ENCODE measurements around the gene KRTAP17-1. TPM values are rescaled to one million over a fixed set of nuclear protein-coding genes. Genes with fewer than 3 reads are reported as not detected.

Gene KRTAP17-1
- total RNA-seq, 2 donors from 2014 or later: not detected

DNA sequence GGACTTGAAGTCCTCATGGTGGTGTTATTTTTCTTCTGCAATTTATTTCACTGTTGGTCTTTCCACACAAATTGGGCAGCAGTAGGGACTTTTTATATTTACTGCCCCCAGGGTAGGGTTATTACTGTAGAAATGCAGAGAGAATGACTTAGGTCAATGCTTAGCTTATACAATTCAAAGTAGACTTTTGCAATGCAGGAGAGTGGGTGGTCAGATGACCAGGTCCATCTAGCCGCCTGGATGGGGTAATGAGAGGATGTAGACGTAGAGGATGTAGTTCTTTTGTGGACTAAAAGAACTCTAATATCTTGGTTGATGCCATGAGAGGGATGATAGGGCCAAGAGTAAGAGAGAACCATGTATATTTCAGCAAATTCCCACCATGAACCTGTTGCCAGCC, 2.7 kb upstream of the KRTAP17-1 start:
- TF ChIP-seq, protein P1, sequence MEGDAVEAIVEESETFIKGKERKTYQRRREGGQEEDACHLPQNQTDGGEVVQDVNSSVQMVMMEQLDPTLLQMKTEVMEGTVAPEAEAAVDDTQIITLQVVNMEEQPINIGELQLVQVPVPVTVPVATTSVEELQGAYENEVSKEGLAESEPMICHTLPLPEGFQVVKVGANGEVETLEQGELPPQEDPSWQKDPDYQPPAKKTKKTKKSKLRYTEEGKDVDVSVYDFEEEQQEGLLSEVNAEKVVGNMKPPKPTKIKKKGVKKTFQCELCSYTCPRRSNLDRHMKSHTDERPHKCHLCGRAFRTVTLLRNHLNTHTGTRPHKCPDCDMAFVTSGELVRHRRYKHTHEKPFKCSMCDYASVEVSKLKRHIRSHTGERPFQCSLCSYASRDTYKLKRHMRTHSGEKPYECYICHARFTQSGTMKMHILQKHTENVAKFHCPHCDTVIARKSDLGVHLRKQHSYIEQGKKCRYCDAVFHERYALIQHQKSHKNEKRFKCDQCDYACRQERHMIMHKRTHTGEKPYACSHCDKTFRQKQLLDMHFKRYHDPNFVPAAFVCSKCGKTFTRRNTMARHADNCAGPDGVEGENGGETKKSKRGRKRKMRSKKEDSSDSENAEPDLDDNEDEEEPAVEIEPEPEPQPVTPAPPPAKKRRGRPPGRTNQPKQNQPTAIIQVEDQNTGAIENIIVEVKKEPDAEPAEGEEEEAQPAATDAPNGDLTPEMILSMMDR (IDR thresholded peaks at IDR 0.05): no peak
- intact Hi-C loops (cut with DNase I): no loop called here
- H3K27ac ChIP-seq: no peak overlapping the region
- no peak overlapping the region for H3K9ac ChIP-seq (ENCODE audit: low read depth in 2 of 2, low read length in 2 of 2)
- H3K4me1 ChIP-seq: no peaks in the 10 kb centered on the region
- H3K36me3 ChIP-seq: no peaks in the 10 kb centered on the region
- no peak for DNase-seq
- no peaks in the 10 kb centered on the region for H3K9me3 ChIP-seq
- no peak overlapping the region for H3K4me3 ChIP-seq
- no peaks in the 10 kb centered on the region for H3K27me3 ChIP-seq

DNA sequence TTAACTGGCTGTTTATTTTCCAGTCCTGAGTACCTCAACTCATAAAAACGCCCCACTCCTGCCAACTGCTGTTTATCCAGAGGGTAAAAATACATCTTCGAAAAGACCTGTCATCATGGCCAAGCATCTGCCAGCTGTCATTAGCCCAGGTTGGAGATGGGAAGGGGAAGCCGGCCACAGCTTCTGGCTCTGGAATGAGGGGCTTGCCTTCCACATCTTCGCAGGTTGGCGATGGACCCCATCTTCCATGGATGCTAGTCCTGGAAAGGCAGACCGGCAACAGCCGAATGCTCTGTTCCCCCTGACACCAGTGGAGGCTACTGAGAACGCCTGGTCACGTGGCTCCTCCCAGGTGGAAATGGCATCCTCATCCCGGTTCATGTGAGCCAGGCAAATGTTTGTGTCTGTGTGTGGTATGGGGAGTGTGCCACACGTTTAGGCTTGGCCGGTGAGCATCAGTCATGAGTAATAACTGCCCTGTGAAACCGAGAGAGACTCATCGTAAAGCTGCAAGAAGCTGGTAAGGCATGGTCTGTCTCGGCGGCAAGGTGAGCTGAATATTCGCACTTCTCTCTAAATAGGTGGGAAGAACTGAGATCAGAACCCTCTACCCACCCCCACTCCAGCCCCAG, 420 bp upstream of the KRTAP17-1 start:
- intact Hi-C loops (cut with DNase I): no loop called here
- no peaks in the 10 kb centered on the region for H3K4me1 ChIP-seq
- H3K36me3 ChIP-seq: no peaks in the 10 kb centered on the region
- no peak overlapping the region for H3K9ac ChIP-seq (ENCODE audit: low read depth in 2 of 2, low read length in 2 of 2)
- H3K27me3 ChIP-seq: no peaks in the 10 kb centered on the region
- no peaks in the 10 kb centered on the region for H3K9me3 ChIP-seq
- DNase-seq: no peak
- no peak overlapping the region for H3K4me3 ChIP-seq
- TF ChIP-seq, protein P1 (IDR thresholded peaks at IDR 0.05): no peak
- no peak overlapping the region for H3K27ac ChIP-seq

DNA sequence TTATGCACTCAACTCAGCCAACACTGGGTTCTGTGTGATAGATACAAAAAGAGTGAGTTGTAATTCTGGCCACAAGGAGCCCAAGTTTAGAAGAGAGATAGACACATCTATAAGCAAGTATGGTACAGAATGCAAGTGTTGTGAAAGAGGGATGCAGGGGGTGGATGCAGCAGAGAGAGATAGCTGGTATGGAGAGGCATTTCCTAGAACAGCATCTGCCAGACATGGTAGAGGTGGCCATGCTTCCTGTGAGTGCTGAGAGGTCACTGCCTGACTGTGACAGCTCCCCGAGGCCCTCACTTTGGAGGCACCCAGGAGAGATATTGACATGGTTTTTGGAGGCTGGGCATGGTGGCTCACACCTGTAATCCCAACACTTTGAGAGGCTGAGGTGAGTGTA, 4.4 kb downstream of the KRTAP17-1 start:
- no peaks in the 10 kb centered on the region for H3K36me3 ChIP-seq
- no peak overlapping the region for H3K9ac ChIP-seq (ENCODE audit: low read depth in 2 of 2, low read length in 2 of 2)
- TF ChIP-seq, protein P1 (IDR thresholded peaks at IDR 0.05): no peak
- H3K27me3 ChIP-seq: no peaks in the 10 kb centered on the region
- H3K27ac ChIP-seq: no peak overlapping the region
- intact Hi-C loops (cut with DNase I): no loop called here
- DNase-seq: no peak
- no peak overlapping the region for H3K4me3 ChIP-seq
- no peaks in the 10 kb centered on the region for H3K4me1 ChIP-seq
- H3K9me3 ChIP-seq: no peaks in the 10 kb centered on the region

DNA sequence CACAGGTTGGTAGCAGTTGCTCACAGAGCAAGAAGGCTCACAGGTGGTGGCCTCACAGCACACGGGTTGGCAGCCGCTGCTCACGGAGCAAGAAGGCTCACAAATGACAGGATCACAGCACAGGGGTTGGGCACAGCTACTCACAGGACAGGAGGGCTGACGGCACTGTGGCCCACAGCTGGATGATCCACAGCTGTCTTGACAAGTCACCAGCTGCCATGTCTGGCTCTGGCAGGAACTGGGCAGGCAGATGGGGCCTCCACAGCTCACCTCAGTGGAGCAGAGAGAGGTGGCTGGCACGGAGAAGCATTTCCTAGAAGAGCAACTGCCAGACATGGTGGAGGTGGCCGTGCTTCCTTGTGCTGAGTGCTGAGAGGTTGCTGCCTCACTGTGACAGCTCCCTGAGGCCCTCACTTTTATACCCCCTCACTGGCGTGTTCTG, 6.6 kb downstream of the KRTAP17-1 start, which contains the start of gene KRTAP16-1:
KRTAP16-1 (minus strand) TSS at position 392 of the 442 bp plus-strand sequence; CDS start at position 336, 56 bp downstream.
- intact Hi-C loops (cut with DNase I): no loop called here
- DNase-seq: no peak
- Histone ChIP-seq H3K27me3 (no peaks in the 10 kb centered on the region), H3K36me3 (no peaks in the 10 kb centered on the region), H3K4me3 (no peak within 1 kb of the TSS), H3K4me1 (no peaks in the 10 kb centered on the region), H3K9ac (ENCODE audit: low read depth in 2 of 2, low read length in 2 of 2) (no peak within 1 kb of the TSS), H3K27ac (no peak within 1 kb of the TSS), H3K9me3 (no peaks in the 10 kb centered on the region)
- TF ChIP-seq, protein P1 (IDR thresholded peaks at IDR 0.05): no peak

DNA sequence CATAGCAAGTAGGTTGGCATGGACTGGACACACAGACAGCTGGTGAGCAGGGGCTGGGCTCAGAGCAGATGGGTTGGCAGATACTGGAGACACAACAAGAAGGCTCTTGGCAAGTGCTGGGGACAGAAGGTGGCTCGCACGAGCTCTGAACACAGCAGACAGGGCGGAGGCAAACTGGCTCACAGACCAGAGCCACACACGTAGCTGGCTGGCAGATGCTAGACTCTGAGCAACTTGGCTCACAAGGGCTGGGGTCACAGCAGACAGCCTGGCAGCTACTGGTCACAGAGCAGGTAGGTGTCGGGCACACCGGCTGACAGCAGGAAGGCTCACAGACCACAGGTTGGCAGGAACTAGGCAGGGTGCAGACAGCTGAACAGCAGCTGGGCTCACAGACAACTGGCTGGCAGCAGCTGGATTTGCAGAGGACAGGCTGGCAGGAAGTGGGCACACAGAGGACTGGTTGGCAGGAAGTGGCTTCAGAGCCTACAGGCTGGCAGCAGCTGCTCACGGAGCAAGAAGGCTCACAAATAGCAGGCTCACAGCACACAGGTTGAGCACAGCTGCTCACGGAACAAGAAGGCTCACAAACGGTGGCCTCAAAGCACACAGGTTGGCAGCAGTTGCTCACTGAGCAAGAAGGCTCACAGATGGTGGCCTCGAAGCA, 7.1 kb downstream of the KRTAP17-1 start:
- Histone ChIP-seq H3K27me3 (no peaks in the 10 kb centered on the region), H3K9me3 (no peaks in the 10 kb centered on the region), H3K27ac (no peak overlapping the region), H3K36me3 (no peaks in the 10 kb centered on the region), H3K9ac (ENCODE audit: low read depth in 2 of 2, low read length in 2 of 2) (no peak overlapping the region), H3K4me1 (no peaks in the 10 kb centered on the region), H3K4me3 (no peak overlapping the region)
- intact Hi-C loops (cut with DNase I): no loop called here
- TF ChIP-seq, protein P1 (IDR thresholded peaks at IDR 0.05): no peak
- no peak for DNase-seq
